ENCODE results near the gene PIEZO1. TPM values are rescaled to one million over a fixed set of nuclear protein-coding genes. Genes with fewer than 3 reads are reported as not detected.
A peak's percentile ranks its signal among the peaks of the same experiment; 100 is the strongest.
"Not testable (repeated sequence)": the region's sequence is repeated elsewhere in the genome, so short reads cannot be mapped to it uniquely, and the experiment has no call there.

The PIEZO1 gene
- total RNA-seq, 1 experiment from 2014 or later: 86.8 TPM

DNA sequence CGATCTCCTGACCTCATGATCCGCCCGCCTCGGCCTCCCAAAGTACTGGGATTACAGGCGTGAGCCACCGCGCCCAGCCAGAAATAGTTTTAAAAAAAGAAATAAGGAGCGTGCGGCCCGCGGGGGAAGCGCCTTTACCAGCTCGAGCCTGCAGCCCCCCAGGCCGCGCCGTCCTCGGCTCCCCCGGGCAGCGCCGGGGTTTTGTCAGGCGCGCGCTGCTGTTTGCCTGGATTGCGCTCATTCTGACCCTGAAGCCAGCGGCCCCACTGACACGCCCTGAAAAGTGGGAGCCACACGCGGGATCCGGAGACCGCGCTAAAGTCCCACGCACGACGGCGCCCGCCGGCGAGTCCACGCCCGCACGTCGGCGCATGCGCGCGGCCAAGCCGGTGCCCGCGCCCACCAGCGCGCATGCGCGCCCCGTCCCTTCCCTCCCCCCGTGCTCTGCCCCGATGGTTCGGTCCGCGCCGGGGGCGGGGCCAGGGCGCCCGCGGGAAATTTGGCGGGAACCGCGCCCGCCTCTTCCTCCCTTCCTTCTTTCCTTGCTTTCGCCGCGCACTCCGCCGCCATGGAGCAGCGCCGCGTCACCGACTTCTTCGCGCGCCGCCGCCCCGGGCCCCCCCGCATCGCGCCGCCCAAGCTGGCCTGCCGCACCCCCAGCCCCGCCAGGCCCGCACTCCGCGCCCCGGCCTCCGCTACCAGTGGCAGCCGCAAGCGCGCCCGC is 18.4 kb upstream of the PIEZO1 start, which contains the start of gene CDT1:
TSS of gene CDT1 (plus strand) at position 526 of the 724 bp plus-strand sequence. CDS start at position 569, 43 bp downstream.
- Histone ChIP-seq H3K4me3 (ENCODE audit: insufficient read depth, low read depth, low read length) (peak within 1 kb of the TSS; percentile 85), H3K27me3 (ENCODE audit: control insufficient read depth, insufficient read depth, low read length) (no peaks in the 10 kb centered on the region), H3K36me3 (replicated peaks; ENCODE audit: control insufficient read depth, insufficient read depth, low read length) (peaks cover 27% of the 10 kb centered on the region)
- peak; percentile 100 for DNase-seq

DNA sequence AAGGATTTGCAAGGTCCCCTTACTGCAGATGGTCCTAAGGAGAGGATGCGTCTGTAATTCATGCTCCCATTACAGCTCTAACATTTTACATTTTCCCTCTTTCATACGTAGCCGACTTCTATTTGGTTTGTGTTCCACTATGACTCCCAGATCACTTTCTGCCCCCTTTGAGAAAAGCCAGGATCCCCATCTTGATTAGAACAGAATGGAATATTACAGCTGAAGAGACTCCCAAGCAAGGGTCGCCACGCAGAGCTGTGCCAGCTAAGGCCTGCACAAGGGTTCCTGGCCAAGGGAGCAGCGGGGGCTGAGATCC is 15.2 kb upstream of the PIEZO1 start:
- Histone ChIP-seq H3K27me3 (ENCODE audit: control insufficient read depth, insufficient read depth, low read length) (no peaks in the 10 kb centered on the region), H3K4me3 (ENCODE audit: insufficient read depth, low read depth, low read length) (no peak overlapping the region), H3K36me3 (replicated peaks; ENCODE audit: control insufficient read depth, insufficient read depth, low read length) (peaks cover 3% of the 10 kb centered on the region)
- no peak for DNase-seq

DNA sequence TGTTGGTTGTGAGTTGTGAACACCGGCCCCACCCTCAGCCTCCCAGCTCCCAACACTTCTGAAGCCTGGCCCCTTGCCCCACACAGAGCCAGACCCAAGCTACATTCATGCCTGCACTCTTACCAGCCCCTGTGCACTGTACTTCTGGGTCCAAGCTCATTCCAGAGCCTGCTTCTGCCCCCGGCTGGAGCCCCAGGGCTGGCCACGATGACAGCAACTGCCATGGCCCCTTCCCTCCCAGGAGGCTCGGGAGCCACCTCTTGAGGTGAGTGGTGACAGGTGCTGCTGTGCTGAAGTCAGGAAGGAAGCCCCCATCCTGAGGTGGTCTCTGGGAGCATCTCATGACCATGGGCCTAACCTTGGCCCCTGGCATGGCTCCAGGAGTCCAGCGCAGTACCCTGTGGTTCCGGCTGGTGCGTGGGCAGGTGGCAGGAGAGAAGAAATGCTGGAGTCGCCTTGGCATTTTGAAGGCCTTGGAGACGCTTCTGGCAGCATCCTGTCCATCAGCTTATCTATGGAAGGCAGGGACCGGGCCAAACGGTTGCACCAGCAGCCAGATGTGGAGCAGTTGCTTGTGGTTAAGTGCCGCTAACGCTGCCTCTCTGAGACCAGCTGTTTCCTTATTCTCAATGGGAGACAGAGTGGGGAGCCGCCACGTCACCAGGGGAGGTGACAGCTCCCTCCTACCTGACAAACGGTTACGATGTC is 14.7 kb upstream of the PIEZO1 start:
- no peak for DNase-seq
- Histone ChIP-seq H3K4me3 (ENCODE audit: insufficient read depth, low read depth, low read length) (no peak overlapping the region), H3K36me3 (replicated peaks; ENCODE audit: control insufficient read depth, insufficient read depth, low read length) (no peaks in the 10 kb centered on the region), H3K27me3 (ENCODE audit: control insufficient read depth, insufficient read depth, low read length) (no peaks in the 10 kb centered on the region)

DNA sequence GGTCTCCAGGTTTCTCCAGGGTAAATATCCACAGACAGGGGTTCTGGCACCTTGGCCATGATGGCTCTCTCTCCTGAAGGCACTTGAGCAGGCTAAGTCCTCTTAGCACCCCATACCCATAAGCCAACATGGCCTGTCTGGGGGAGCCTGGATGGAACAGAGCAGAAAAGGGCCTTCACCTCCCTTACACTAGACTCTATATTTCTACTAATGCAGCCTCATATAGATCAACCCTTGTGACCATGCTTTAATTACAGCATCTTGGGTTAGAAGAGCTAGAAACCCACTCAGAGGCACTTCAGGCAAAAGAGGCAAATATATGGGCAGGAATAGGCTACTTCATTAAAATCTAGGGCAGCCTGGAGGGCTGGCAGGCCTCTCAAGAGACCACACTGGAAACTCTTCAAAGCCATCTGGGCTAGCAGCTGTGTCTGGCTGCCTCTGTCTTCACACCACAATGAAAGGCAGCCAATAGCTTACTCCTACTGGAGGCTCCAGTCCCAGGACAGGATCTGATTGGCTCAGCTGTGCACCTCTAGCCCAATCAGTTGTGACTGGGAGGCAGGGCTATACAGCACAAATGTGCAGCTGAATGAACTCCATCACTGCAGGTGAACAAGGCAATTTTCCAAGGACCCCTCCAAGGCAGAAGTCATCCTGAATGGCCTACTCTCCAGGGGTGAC is 13.9 kb upstream of the PIEZO1 start:
- H3K27me3 ChIP-seq (ENCODE audit: control insufficient read depth, insufficient read depth, low read length): no peaks in the 10 kb centered on the region
- no peak overlapping the region for H3K4me3 ChIP-seq (ENCODE audit: insufficient read depth, low read depth, low read length)
- H3K36me3 ChIP-seq (replicated peaks; ENCODE audit: control insufficient read depth, insufficient read depth, low read length): no peaks in the 10 kb centered on the region
- no peak for DNase-seq

DNA sequence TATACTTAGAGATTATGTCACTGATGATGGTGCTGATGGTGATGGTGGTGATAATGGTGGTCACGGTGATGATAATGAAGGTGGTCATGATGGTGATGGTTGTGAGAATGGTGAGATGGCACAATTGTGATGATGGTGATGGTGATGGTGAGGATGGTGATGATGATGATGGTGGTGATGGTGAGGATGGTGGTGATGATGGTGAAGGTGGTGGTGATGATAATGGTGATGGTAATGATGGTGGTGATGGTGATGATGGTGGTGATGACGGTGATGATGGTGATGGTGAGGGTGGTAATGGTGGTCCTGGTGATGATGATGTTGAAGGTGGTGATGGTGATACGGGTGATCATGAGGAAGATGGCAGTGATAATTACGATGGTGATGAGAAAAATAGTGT is 13.1 kb upstream of the PIEZO1 start:
- no peak overlapping the region for H3K4me3 ChIP-seq (ENCODE audit: insufficient read depth, low read depth, low read length)
- H3K27me3 ChIP-seq (ENCODE audit: control insufficient read depth, insufficient read depth, low read length): no peaks in the 10 kb centered on the region
- no peaks in the 10 kb centered on the region for H3K36me3 ChIP-seq (replicated peaks; ENCODE audit: control insufficient read depth, insufficient read depth, low read length)
- DNase-seq: no peak

DNA sequence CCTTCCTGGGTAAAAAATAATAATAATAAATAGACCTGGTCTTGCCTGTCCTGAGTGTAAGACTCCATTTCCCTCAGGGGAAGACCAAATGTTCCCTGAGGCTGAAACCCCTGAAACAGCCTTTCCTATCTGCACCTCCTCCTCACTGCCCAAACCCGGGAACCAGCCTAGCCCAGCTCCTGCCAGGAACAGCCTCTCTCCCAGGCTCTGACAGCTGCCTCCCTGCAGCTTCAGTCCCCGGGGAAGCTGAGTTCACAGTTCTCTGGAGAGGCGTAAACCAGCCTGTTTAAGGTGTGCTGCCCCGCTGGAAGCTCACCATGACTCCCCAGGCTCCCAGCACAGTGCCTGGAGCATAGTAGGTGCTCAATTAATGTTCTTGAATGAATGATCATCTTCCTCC is 11.3 kb upstream of the PIEZO1 start:
- Histone ChIP-seq H3K36me3 (replicated peaks; ENCODE audit: control insufficient read depth, insufficient read depth, low read length) (no peaks in the 10 kb centered on the region), H3K27me3 (ENCODE audit: control insufficient read depth, insufficient read depth, low read length) (no peaks in the 10 kb centered on the region), H3K4me3 (ENCODE audit: insufficient read depth, low read depth, low read length) (no peak overlapping the region)
- DNase-seq: no peak

DNA sequence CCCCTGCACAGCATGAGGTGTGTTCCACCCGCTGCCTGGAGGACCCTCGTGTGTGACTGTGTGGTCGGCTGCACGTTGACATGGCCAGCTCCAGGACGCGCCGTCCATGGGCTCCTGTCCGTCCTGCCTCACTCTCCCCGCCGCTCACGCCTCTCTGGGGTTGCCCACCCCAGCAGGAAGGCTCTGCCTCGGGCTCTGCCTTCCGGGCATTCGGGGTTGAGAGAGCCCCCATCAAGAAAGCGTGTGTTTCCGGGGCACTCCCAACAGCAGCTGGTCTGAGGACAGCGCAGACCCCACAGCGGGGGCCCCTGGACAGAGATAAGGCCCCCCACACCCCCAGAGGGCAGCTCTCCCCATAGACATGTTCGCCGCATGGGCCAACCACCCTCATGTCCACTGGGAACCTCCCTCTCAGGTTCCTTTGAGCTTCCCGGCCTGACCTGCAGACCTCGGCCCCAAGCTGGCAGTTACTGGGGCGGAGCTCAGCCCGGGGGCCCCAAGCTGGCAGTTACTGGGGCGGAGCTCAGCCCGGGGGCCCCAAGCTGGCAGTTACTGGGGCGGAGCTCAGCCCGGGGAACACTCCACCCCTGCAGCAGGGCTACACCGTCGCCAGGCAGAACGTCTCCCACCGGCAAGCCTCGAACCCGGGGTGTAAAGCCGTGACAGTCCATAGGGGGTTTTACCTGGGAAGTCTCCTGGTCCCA is 8.4 kb upstream of the PIEZO1 start:
- H3K4me3 ChIP-seq (ENCODE audit: insufficient read depth, low read depth, low read length): no peak overlapping the region
- H3K27me3 ChIP-seq (ENCODE audit: control insufficient read depth, insufficient read depth, low read length): no peaks in the 10 kb centered on the region
- DNase-seq: no peak
- no peaks in the 10 kb centered on the region for H3K36me3 ChIP-seq (replicated peaks; ENCODE audit: control insufficient read depth, insufficient read depth, low read length)

DNA sequence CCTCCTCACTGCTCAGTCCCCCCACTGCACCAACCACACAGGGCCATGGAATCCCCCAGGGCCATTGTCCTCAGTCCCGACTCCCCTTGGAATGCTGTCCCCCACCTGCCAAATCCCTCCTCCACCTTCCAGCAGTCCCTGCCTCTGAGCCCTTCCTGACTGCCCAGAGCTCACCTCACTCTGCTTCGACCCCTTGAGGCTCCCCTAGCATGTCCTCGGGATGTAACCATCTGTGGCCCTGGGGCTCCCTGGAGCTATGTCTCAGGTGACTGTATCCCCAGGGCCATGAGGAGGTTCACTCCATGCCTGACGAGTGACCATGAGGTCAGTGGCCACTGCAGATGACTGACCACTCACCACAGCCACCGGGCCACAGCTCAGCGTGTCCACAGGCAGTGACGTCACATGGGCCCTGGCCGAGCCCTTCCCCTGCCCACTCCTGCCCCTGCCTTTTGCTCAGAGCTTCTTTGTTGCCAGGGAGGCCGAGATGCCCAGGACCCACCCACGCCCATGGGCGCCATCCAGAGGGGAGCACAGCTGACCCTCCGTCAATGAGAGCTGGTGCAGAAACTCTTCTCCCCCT is 7.7 kb upstream of the PIEZO1 start:
- no peak for DNase-seq
- Histone ChIP-seq H3K4me3 (ENCODE audit: insufficient read depth, low read depth, low read length) (no peak overlapping the region), H3K36me3 (replicated peaks; ENCODE audit: control insufficient read depth, insufficient read depth, low read length) (no peaks in the 10 kb centered on the region), H3K27me3 (ENCODE audit: control insufficient read depth, insufficient read depth, low read length) (no peaks in the 10 kb centered on the region)

DNA sequence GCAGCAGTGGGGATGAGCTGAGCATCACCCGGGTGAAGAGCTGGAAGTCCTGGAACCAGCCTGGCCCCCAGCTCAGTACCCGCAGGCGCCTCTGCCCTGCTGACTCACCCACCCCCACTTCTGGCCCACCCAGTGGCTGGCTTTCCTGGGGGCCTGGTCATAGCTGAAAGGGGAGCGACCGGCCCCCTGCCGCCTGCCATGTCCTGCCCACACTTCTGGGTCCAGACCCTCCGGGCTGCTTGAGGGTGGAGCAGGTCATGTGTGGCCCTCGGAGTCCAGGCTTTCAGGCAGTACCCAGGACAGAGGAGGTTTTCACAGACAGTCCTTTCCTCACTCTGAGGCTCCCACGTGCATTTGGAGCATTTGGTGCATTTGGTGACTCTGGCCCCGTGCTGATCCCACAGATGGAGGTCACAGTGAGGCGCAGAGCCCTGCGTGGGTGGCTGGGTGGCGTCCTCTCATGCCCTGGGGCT is 7.1 kb upstream of the PIEZO1 start:
- H3K4me3 ChIP-seq (ENCODE audit: insufficient read depth, low read depth, low read length): no peak overlapping the region
- H3K36me3 ChIP-seq (replicated peaks; ENCODE audit: control insufficient read depth, insufficient read depth, low read length): no peaks in the 10 kb centered on the region
- DNase-seq: no peak
- no peaks in the 10 kb centered on the region for H3K27me3 ChIP-seq (ENCODE audit: control insufficient read depth, insufficient read depth, low read length)

DNA sequence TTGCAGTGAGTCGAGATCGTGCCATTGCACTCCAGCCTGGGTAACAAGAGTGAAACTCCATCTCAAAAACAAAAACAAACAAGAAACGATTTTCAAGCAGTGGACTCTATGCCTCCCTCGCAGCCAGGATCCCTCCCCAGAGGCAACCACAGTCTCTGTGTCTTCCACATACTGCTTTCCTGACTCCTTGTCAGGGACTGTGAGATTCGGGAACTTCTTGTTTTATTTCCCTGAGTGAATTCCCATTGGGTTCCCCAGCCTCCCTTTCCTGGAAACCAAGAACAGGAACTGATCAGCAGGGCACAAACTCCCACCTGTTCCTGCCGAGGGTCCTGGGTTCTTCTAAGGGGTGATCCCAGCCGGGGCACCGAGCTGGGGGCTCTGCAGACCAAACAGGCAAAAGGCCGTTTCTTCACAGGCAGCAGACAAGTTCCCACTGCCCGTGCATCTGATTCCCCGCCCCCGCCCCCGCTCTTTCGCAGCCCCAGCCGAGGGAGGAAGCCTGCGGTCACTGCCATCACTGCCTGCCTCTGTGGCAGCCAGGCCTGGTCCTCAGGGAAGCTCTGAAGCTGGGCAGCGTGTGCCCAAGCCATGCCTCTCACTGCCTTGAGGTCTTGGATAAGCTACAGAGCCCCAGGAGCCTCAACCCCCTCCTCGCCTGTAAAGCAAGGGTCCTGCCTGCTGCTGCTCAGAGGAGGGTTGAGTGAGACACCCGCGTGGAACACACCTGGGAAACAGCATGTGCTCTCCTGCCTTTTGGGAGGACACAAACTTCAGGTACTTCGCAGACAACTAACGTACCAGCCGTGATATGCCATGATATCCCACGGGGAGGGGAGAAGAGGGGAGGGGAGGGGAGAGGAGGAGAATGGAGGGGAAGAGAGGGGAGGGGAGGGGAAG is 5.5 kb upstream of the PIEZO1 start:
- H3K27me3 ChIP-seq (ENCODE audit: control insufficient read depth, insufficient read depth, low read length): peaks cover 3% of the 10 kb centered on the region
- H3K36me3 ChIP-seq (replicated peaks; ENCODE audit: control insufficient read depth, insufficient read depth, low read length): no peaks in the 10 kb centered on the region
- DNase-seq: peak; percentile 76
- H3K4me3 ChIP-seq (ENCODE audit: insufficient read depth, low read depth, low read length): no peak overlapping the region

DNA sequence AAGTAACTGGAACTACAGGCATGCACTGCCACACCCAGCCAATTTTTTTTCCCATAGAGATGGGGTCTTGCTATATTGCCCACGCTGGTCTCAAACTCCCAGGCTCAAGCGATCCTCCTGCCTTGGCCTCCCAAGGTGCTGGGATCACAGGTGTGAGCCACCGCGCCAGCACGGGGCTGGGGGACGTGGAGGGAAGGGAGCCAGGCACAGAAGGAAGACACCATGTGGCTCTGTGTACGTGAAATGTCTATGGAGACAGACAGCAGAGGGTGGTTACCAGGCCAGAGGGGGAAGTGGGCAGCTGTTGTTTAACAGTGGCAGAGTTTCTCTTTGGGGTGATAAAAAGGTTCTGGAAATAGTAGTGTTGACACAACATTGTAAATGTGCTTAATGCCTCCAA is 4.6 kb upstream of the PIEZO1 start:
- Histone ChIP-seq H3K27me3 (ENCODE audit: control insufficient read depth, insufficient read depth, low read length) (peaks cover 4% of the 10 kb centered on the region), H3K4me3 (ENCODE audit: insufficient read depth, low read depth, low read length) (no peak overlapping the region), H3K36me3 (replicated peaks; ENCODE audit: control insufficient read depth, insufficient read depth, low read length) (no peaks in the 10 kb centered on the region)
- DNase-seq: no peak

DNA sequence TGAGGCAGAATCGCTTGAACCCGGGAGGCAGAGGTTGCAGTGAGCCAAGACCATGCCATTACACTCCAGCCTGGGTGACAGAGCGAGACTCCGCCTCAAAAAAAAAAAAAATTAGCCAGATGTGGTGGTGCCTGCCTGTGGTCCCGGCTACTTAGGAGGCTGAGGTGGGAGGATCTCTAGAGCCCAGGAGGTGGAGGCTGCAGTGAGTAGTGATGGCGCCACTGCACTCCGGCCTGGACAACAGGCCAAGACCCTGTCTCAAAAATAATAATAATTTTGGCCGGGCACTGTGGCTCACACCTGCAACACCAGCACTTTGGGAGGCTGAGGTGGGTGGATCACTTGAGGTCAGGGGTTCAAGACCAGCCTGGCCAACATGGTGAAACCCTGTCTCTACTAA is 3.7 kb upstream of the PIEZO1 start:
- not testable (repeated sequence) for H3K27me3 ChIP-seq (ENCODE audit: control insufficient read depth, insufficient read depth, low read length); H3K4me3 ChIP-seq (ENCODE audit: insufficient read depth, low read depth, low read length); DNase-seq; H3K36me3 ChIP-seq (replicated peaks; ENCODE audit: control insufficient read depth, insufficient read depth, low read length)

DNA sequence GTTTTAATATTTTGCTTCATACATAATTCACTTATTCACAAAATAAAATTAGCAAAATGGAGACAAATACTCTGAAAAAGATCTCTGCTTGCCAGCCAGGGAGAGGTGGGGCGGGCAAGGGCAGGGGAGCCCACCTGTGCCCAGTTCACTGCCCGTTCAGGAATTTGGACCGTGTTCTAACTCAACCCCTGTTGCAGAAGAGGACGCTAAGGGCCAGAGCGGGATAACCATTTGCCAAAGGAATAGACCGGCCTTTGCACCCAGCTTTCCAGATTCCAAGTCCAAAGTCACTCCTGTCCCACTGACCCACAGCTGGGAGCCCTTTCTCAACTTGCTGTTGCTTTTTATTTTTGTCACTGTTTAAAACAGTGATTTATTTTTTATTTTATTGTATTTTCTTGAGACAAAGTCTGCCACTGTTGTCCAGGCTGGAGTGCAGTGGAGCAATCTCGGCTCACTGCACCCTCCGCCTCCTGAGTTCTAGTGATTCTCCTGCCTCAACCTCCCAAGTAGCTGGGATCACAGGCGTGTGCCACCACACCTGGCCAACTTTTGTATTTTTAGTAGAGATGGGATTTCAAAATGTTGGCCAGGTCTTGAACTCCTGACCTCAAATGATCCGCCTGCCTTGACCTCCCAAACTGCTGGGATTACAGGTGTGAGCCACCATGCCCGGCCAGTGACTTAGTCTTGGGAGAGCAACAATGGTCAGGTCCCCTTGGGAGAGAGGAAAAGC is 2.7 kb upstream of the PIEZO1 start:
- Histone ChIP-seq H3K4me3 (ENCODE audit: insufficient read depth, low read depth, low read length) (no peak overlapping the region), H3K36me3 (replicated peaks; ENCODE audit: control insufficient read depth, insufficient read depth, low read length) (no peaks in the 10 kb centered on the region), H3K27me3 (ENCODE audit: control insufficient read depth, insufficient read depth, low read length) (peaks cover 4% of the 10 kb centered on the region)
- DNase-seq: no peak

Measured in H7 (cell line).